Measurements from ENCODE around the gene GIT1.

DNA sequence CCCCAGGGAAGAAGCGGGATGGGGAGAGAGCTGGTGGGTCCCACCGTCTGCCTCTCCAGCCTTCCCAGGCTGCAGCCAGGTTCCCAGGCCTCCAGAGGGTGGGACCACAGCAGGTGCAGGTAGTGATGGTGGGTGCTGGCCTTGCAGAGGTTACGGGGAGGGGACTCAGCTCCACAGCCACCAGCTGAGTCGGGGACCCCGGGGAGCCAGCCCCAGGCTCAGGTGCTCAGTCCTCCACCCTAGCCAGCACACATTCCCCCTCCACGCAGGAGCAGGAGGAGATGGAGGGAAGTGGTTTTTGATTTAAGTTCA, 15.9 kb downstream of the GIT1 start:
- TF ChIP-seq POLR2AphosphoS5 (IDR thresholded peaks at IDR 0.05; ENCODE audit: low read depth, low read length) (no peak), TAF1 (IDR thresholded peaks at IDR 0.05; ENCODE audit: borderline replicate concordance, insufficient read depth, low read length) (no peak)
- TF ChIP-seq, protein P1, sequence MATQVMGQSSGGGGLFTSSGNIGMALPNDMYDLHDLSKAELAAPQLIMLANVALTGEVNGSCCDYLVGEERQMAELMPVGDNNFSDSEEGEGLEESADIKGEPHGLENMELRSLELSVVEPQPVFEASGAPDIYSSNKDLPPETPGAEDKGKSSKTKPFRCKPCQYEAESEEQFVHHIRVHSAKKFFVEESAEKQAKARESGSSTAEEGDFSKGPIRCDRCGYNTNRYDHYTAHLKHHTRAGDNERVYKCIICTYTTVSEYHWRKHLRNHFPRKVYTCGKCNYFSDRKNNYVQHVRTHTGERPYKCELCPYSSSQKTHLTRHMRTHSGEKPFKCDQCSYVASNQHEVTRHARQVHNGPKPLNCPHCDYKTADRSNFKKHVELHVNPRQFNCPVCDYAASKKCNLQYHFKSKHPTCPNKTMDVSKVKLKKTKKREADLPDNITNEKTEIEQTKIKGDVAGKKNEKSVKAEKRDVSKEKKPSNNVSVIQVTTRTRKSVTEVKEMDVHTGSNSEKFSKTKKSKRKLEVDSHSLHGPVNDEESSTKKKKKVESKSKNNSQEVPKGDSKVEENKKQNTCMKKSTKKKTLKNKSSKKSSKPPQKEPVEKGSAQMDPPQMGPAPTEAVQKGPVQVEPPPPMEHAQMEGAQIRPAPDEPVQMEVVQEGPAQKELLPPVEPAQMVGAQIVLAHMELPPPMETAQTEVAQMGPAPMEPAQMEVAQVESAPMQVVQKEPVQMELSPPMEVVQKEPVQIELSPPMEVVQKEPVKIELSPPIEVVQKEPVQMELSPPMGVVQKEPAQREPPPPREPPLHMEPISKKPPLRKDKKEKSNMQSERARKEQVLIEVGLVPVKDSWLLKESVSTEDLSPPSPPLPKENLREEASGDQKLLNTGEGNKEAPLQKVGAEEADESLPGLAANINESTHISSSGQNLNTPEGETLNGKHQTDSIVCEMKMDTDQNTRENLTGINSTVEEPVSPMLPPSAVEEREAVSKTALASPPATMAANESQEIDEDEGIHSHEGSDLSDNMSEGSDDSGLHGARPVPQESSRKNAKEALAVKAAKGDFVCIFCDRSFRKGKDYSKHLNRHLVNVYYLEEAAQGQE (IDR thresholded peaks at IDR 0.05; ENCODE audit: insufficient read depth in 1 of 2, low read depth in 2 of 2, low read length in 2 of 2): no peak

Measured in PFSK-1 (cell line).